Stomach (tissue), 9 donors: Measurements from ENCODE around the gene PCGF2. TPM values are rescaled to one million over a fixed set of nuclear protein-coding genes. Genes with fewer than 3 reads are reported as not detected.

ENCODE experiments used
- DNase-seq, 2 donors: peaks; one replicate each; pipeline versions ENCODE4 v3.0.0 to v3.0.0-alpha.2; 2013 to 2019
- H3K27ac ChIP-seq, 5 donors: fragments of 200-600 bp in 4 of 5; sonication (generic) in 4 of 5; one replicate each; pipeline ENCODE4 v1.5.1; 2013 to 2019; ENCODE audit warnings: mild to moderate bottlenecking in 1 of 5, moderate library complexity in 1 of 5
- H3K27me3 ChIP-seq, 3 donors: fragments of 200-600 bp; sonication (generic); one replicate each; pipeline ENCODE4 v1.5.1; 2017 to 2019; ENCODE audit warnings: mixed run types in 1 of 3
- H3K36me3 ChIP-seq, 4 donors: fragments of 200-600 bp; sonication (generic); 1 replicate in 3 of 4; 2 replicates in 1 of 4; pipeline ENCODE4 v1.5.1; 2016 to 2019
- H3K4me1 ChIP-seq, 4 donors: fragments of 200-600 bp; sonication (generic); one replicate each; pipeline ENCODE4 v1.5.1; 2016 to 2019
- H3K4me3 ChIP-seq, 4 donors: fragments of 200-600 bp; sonication (generic) in 3 of 4; one replicate each; pipeline ENCODE4 v1.5.1; 2016 to 2019; ENCODE audit warnings: mild to moderate bottlenecking in 1 of 4
- H3K9me3 ChIP-seq, 4 donors: fragments of 200-600 bp; sonication (generic); one replicate each; pipeline ENCODE4 v1.5.1; 2016 to 2019
- CTCF ChIP-seq, 7 experiments: fragments of 450-650 bp in 4 of 7; fragments of 200-600 bp in 3 of 7; sonication (generic) in 3 of 7; IDR thresholded peaks; one replicate each; pipeline ENCODE4 v1.5.1; 2016 to 2019; ENCODE audit warnings: antibody characterized with exemption in 7 of 7, control low read depth in 2 of 7, mild to moderate bottlenecking in 1 of 7
- EP300 ChIP-seq: sonication (generic); formaldehyde crosslinking; IDR thresholded peaks from one replicate; pipeline ENCODE4 v1.6.1; 2017; ENCODE audit warnings: antibody characterized with exemption
- POLR2A ChIP-seq, 4 donors: fragments of 450-650 bp; IDR thresholded peaks; one replicate each; pipeline ENCODE4 v1.6.1; 2016; ENCODE audit warnings: antibody characterized with exemption in 4 of 4, control low read depth in 2 of 4, mild to moderate bottlenecking in 1 of 4, moderate library complexity in 1 of 4
- POLR2AphosphoS5 ChIP-seq, 3 donors: sonication (generic); formaldehyde crosslinking; IDR thresholded peaks; one replicate each; pipeline ENCODE4 v1.6.1; 2016; ENCODE audit warnings: antibody characterized with exemption in 3 of 3
- WGBS, 5 donors: extraction: QIAGEN DNeasy Blood & Tissue Kit in 3 of 5; methylation state at CpG; one replicate each; pipeline versions ENCODE4 v1.1.5 to v1.1.7; 2013 to 2018; 5-methylcytosine and 5-hydroxymethylcytosine counted together
- intact Hi-C: fragments of 100-400 bp; cut with DNase I; formaldehyde crosslinking; loops from one replicate; pipeline ENCODE4 v1.15.1; 2023; ENCODE audit warnings: low total_unique reads
- polyA plus RNA-seq, 3 donors: library from polyadenylated mRNA; stranded (reverse); fragments of 200-250 nt; gene quantifications; one replicate each; pipeline ENCODE4 v1.2.3, GENCODE V29; 2013
- total RNA-seq, 5 donors: library from RNA; depleted of rRNA; stranded (reverse); fragments of >200 nt; gene quantifications; one replicate each; pipeline versions ENCODE4 v1.1.0 to v1.2.3, GENCODE V29; 2014 to 2016
- donor health status: healthy with polysubstance abuse.
- donor health status: Bipolar disorder and iron deficiency.
- donor health status: healthy.

Gene PCGF2
- total and polyA plus RNA-seq, 8 donors = 5.8 to 62.8 (median 27.6) TPM

DNA sequence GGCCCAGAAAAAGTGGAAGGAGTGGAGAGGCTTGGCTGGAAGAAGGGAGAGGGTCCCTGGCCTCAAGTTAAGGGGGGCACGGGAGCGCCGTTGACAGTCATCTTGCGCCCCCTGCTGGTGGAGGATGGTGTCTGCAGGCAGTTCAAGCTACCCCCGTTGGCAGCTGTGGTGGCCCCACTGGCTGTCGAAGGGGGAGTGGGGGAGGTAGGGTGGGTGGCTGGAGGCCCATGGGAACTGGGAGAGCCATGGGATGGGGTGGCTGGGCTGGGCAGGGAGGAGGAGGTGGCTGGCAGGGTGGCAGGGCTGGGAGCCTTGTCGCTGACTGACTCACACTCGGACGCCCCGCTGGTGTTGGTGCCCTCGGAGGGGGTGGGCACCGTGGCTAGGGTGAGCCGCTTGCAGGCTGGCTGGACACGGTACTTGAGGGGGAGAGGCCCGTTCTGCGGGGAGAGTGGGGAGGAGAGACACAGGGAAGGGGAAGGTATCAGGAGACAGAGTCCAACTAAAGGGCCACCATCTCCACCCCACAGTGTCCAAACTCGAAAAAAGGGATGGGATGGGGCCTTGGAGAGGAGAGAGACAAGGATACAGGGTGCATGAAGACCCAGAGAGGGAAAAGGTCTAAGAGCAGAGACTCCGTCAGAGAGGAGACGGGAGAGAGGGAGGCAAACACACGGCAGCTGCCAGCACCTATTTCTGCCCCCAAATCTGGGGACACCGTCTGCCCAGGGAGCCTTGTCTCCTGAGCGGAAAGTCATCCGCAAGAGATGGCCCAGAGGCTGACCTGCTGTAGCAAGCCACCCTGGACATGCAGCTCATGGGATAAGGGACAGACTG is 12.8 kb downstream of the PCGF2 start:
- intact Hi-C loops = loop anchor here (2.0 kb wide), 1 partner anchor 59 kb away; no protein-coding TSS in a partner anchor
- peaks cover 33 to 57% (median 48%) of the 10 kb centered on the region in 4 donors for H3K4me1 ChIP-seq
- TF ChIP-seq POLR2AphosphoS5 (IDR thresholded peaks at IDR 0.05) (peak in 1 of 3 donors; percentile 10), EP300 (no peak), POLR2A (IDR thresholded peaks at IDR 0.05) (no peak), CTCF (IDR thresholded peaks at IDR 0.05) (peak in 6 of 7 experiments; percentile 89 to 99 (median 94))
- peaks cover 6 to 69% (median 63%) of the 10 kb centered on the region in 4 donors for H3K36me3 ChIP-seq
- H3K27me3 ChIP-seq = no peaks in the 10 kb centered on the region
- DNase-seq = peak; percentile 60 to 82
- no peaks in the 10 kb centered on the region for H3K9me3 ChIP-seq
- peak overlapping the region in 2 of 5 donors; percentile 9 to 34 for H3K27ac ChIP-seq
- WGBS, 5 donors = 37 to 50% (median 48%) methylated on average over 23 of the region's 23 CpGs
- peak overlapping the region in 1 of 4 donors; percentile 16 for H3K4me3 ChIP-seq

GRCh38 chr17:38733982-38734973 is 13.9 kb downstream of the PCGF2 start:
- Histone ChIP-seq H3K36me3 (peaks cover 6 to 59% (median 54%) of the 10 kb centered on the region in 4 donors), H3K4me1 (peaks cover 39 to 59% (median 55%) of the 10 kb centered on the region in 4 donors), H3K9me3 (no peaks in the 10 kb centered on the region), H3K27me3 (no peaks in the 10 kb centered on the region), H3K4me3 (no peak overlapping the region), H3K27ac (peak overlapping the region; percentile 90 to 97 (median 92))
- DNase-seq = no peak
- intact Hi-C loops = loop anchor here (2.0 kb wide), 1 partner anchor 57 kb away; no protein-coding TSS in a partner anchor
- no peak for TF ChIP-seq EP300
- no peak for TF ChIP-seq CTCF (IDR thresholded peaks at IDR 0.05)
- no peak for TF ChIP-seq POLR2AphosphoS5 (IDR thresholded peaks at IDR 0.05)
- TF ChIP-seq POLR2A (IDR thresholded peaks at IDR 0.05) = no peak
- 59 to 65% (median 62%) methylated on average over 15 of the region's 15 CpGs for WGBS, 5 donors

DNA sequence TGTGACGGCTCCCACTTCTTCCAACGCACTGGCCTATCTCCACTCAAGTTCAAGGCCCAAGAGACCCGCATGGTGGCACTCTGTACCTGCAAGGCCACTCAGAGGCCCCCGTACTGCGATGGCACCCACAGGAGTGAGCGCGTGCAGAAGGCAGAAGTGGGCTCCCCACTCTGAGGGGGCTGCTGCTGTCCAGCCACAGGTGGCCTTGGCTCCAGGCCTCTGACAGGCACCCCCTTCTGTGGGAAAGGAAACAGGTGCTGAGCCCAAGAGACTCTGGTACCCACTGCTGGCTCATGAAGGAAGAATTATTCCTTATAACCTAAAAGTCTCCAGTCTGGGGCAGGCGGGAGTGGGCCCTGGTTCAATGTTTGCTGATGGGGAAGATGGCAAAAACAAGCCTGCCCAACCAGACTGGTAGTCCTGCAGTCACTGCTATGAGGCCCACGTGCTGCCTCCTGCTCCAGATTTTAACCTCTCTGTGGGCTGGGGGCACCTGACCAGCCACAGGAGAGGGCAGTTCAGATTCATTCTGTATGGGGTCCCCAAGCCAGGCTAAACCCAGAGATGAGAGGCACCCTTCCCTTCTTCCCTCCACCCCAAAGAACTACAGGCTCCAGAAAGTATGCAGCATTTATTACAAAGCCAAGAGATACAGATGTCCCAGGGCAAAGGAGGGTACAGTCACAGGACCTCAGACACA is 14.7 kb downstream of the PCGF2 start:
- TF ChIP-seq EP300 = no peak
- TF ChIP-seq POLR2AphosphoS5 (IDR thresholded peaks at IDR 0.05) = no peak
- no peak for TF ChIP-seq POLR2A (IDR thresholded peaks at IDR 0.05)
- no peak for TF ChIP-seq CTCF (IDR thresholded peaks at IDR 0.05)
- 42 to 61% (median 44%) methylated on average over 9 of the region's 9 CpGs for WGBS, 5 donors
- Histone ChIP-seq H3K9me3 (no peaks in the 10 kb centered on the region), H3K36me3 (peaks cover 6 to 50% (median 46%) of the 10 kb centered on the region in 4 donors), H3K27ac (peak overlapping the region; percentile 90 to 97 (median 92)), H3K4me3 (peak overlapping the region in 1 of 4 donors; percentile 21), H3K4me1 (peaks cover 47 to 67% (median 63%) of the 10 kb centered on the region in 4 donors), H3K27me3 (no peaks in the 10 kb centered on the region)
- DNase-seq = no peak
- intact Hi-C loops = no loop called here
